Muscle of arm (tissue), 12 donors: ENCODE data around the gene PCBP3. TPM values are rescaled to one million over a fixed set of nuclear protein-coding genes. Genes with fewer than 3 reads are reported as not detected.
"Not testable (repeated sequence)": the region's sequence is repeated elsewhere in the genome, so short reads cannot be mapped to it uniquely, and the experiment has no call there.

Source experiments
- DNase-seq: peaks from one replicate; pipeline ENCODE4 v3.0.0-alpha.2; 2013
- polyA plus RNA-seq, 12 donors: library from polyadenylated mRNA; unstranded; fragments of 120-200 nt; gene quantifications; one replicate each; pipeline ENCODE4 v1.2.1, GENCODE V29; 2013; ENCODE audit not compliant: insufficient read length in 12 of 12

The PCBP3 gene
- polyA plus RNA-seq, 12 donors = 0.88 to 4.2 (median 1.3) TPM; not detected in 2

- no peak for DNase-seq
Observed at GRCh38 chr21:45809421-45809820, 165.9 kb downstream of the PCBP3 start.

- no peak for DNase-seq
Observed at GRCh38 chr21:45811136-45811535, 167.6 kb downstream of the PCBP3 start.

GRCh38 chr21:45814210-45814940 is 170.8 kb downstream of the PCBP3 start:
- not testable (repeated sequence) for DNase-seq

GRCh38 chr21:45815781-45816180 is 172.3 kb downstream of the PCBP3 start:
- not testable (repeated sequence) for DNase-seq

- DNase-seq = no peak
Observed at GRCh38 chr21:45816794-45817193, 173.3 kb downstream of the PCBP3 start.

- DNase-seq = no peak
Observed at GRCh38 chr21:45817345-45817744, 173.8 kb downstream of the PCBP3 start.

- no peak for DNase-seq
Observed at GRCh38 chr21:45818276-45818903, 174.9 kb downstream of the PCBP3 start.

- DNase-seq = no peak
Observed at GRCh38 chr21:45818904-45819285, 175.4 kb downstream of the PCBP3 start.

GRCh38 chr21:45819478-45820170 is 176.1 kb downstream of the PCBP3 start:
- DNase-seq = no peak

- peak; percentile 89 for DNase-seq
Observed at GRCh38 chr21:45820171-45821091, 176.9 kb downstream of the PCBP3 start.

- DNase-seq = no peak
Observed at GRCh38 chr21:45821315-45821962, 177.9 kb downstream of the PCBP3 start.

GRCh38 chr21:45821998-45822397 is 178.5 kb downstream of the PCBP3 start:
- no peak for DNase-seq

GRCh38 chr21:45822429-45823099 is 179.0 kb downstream of the PCBP3 start:
- no peak for DNase-seq

- DNase-seq = no peak
Observed at GRCh38 chr21:45823100-45823681, 179.7 kb downstream of the PCBP3 start.

GRCh38 chr21:45824546-45825215 is 181.2 kb downstream of the PCBP3 start:
- no peak for DNase-seq

GRCh38 chr21:45825219-45825618 is 181.7 kb downstream of the PCBP3 start:
- DNase-seq = no peak

- DNase-seq = no peak
Observed at GRCh38 chr21:45826676-45827301, 183.3 kb downstream of the PCBP3 start.

GRCh38 chr21:45827302-45827692 is 183.8 kb downstream of the PCBP3 start:
- no peak for DNase-seq

GRCh38 chr21:45827881-45828579 is 184.5 kb downstream of the PCBP3 start:
- DNase-seq = no peak
